GM20431 (cell line): ENCODE data around the gene CIDEC.
"Not testable (repeated sequence)": the region's sequence is repeated elsewhere in the genome, so short reads cannot be mapped to it uniquely, and the experiment has no call there.

Experiments used
- in situ Hi-C: fragments of 300-500 bp; cut with MseI, MboI; formaldehyde crosslinking; loops from one replicate; pipeline ENCODE4 v1.15.0; 2020; ENCODE audit warnings: low sequenced_read_pairs; ENCODE audit not compliant: unreplicated experiment

The CIDEC gene

DNA sequence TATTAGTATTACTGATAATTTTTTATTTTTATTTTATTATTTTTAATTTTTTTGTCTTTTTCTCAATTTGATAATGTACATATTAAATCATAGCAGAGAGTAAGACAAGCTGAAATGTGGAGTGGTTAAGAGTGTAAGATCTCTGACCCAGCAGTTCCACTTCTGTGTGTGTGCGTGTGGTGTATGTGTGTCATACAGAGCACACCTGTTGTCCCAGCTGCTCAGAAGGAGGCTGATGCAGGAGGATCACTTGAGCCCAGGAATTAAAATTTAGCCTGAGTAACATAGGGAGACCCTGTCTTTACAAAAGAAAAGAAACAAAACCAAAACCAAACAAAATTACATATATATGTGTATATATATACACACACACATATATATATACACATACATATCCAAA, 1.4 kb upstream of the CIDEC start:
- in situ Hi-C loops: no loop called here

DNA sequence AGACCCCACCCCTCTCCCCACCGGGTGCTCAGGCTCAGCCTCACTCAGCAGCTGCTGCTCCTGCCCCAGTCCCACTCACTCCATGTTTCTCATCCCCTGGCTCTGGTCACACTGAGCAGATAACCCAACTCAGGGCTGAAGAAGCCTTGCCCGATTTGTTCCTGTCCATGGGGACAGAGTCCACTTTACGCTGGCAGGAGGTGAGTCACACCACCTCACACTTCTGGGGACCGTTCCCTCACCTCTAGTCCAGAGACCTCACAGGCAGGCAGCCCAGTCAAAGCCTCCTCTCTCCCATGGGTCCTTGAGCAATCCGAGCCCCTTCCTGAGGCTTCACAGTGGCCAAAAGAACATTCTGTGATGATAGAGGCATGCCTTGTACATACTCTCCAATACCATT, 1.4 kb downstream of the CIDEC start:
- in situ Hi-C loops: no loop called here

DNA sequence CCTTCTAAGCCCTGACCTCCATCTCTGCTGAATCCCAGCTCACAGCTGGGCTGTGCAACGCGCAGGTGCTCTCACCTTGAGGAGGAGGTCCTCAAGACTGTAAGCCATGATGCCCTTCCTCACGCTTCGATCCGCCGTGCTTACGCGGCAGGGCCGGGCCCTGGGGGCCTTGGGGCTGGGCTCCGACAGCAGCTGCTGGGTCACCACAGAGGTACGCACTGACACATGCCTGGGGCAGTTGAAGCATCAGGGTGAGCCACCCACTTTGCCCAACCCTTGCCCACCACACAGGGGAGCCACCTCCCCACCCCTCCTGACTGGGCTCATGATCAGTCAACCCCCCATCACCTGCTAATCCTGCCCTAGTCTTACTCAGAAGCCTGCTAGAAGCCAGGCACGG, 3.1 kb downstream of the CIDEC start:
- in situ Hi-C loops: no loop called here

DNA sequence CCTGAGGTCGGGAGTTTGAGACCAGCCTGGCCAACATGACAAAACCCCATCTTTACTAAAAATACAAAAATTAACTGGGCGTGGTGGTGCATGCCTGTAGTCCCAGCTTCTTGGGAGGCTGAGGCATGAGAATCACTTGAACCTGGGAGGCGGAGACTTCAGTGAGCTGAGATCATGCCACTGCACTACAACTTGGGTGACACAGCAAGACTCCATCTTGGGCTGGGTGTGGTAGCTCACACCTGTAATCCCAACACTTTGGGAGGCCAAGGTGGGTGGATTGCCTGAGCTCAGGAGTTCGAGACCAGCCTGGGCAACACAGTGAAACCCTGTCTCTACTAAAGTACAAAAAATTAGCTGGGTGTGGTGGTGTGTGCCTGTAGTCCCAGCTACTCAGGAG, 3.8 kb downstream of the CIDEC start:
- in situ Hi-C loops: not testable (repeated sequence)

DNA sequence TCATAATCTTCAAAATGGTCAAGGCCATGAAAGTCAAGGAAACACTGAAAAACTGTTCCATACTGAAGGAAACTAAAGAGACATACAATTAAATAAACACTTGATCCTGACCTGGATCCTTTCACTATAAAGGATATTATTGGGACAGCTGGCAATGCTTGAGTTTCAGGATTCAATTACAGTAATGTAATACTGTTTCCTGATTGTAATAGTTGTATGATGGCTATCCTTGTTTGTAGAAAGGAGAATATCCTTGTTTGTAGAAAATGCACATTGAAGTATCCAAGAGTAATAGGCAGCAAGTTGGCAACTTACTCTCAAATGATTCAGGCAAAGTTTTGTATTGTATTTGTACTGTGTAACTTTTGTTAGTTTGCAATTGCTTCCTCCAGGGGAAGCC, 4.6 kb downstream of the CIDEC start:
- in situ Hi-C loops: no loop called here

DNA sequence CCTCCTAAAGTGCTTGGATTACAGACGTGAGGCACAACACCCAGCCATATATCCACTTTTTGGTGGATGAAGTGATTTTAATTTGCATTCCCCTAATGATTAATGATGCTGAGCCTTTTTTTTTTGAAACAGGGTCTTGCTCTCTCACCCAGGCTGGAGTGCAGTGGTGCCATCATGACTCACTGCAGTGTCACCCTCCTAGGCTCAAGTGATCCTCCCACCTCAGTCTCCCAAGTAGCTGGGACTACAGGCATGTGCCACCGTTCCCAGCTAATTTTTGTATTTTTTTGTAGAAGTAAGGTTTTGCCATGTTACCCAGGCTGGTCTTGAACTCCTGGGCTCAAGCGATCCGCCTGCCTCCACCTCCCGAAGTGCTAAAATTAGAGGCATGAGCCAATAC, 8.0 kb downstream of the CIDEC start:
- in situ Hi-C loops: not testable (repeated sequence)

DNA sequence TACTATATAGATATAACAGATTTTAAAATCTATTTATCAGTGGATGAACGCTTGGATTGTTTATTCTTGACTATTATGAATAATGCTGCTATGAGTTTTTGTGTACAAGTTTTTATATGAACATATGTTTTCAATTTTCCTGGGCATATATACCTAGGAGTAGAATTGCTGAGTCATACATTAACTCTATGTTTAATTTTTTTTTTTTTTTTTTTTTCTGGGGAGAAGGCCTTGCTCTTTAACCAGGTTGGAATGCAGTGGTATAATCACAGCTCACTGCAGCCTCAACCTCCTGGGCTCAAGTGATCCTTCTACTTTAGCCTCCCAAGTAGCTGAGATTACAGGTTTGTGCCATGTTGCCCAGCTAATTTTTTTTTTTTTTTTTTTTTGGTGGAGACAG, 9.1 kb downstream of the CIDEC start:
- in situ Hi-C loops: no loop called here

DNA sequence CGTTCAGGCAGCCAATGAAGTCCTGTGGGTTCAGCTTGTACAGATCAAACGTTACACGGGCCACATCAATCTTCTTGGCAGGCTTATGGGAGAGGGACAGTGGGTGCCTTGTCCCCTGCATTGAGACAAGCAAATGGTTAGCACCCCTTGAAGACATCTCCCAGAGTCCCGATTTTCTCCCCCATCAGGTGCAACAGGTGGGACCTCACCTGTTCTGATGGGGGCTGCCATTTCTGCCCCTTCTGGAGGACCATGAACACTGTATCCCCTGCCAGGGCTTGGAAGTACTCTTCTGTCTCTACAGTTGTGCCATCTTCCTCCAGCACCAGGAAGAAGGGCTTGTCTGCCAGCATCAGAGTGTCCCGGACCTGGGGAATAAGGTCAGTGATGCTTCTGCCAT, 10.1 kb downstream of the CIDEC start:
- in situ Hi-C loops: no loop called here

DNA sequence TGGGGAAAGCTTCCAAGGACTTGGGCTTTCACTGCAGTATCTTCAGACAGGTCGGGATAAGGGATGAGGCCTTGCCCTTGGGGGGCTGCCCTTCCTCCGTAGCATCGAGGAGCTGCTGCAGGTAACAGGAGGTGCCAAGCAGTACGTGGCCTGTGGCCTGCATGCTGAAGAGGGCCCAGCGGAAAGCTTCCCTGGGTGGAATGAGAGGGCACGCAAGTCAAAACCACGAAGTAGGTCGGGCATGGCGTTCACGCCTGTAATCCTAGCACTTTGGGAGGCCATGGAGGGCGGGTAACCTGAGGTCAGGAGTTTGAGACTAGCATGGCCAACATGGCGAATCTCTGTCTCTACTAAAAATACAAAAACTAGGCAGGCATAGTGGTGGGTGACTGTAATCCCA, 12.9 kb downstream of the CIDEC start:
- in situ Hi-C loops: no loop called here

DNA sequence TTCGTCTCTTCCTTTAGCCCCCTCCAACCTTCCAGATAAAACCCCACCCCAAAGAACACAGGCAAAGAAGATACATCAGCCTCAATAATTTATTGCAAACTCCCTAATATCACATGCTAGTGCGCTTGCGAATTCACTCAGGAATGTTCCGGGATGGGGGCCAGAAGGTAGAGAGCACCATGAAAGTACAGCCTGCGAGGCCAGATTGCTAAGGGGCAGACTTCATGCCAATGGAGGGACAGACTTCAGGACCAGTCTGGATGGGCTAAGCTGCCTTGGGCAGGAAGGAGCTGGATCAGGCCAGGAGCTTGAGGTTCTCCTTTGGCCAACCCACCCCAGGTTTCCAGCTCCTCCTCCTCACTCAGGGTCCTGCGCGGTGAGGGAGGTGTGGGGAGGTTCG, 13.4 kb downstream of the CIDEC start:
- in situ Hi-C loops: no loop called here

DNA sequence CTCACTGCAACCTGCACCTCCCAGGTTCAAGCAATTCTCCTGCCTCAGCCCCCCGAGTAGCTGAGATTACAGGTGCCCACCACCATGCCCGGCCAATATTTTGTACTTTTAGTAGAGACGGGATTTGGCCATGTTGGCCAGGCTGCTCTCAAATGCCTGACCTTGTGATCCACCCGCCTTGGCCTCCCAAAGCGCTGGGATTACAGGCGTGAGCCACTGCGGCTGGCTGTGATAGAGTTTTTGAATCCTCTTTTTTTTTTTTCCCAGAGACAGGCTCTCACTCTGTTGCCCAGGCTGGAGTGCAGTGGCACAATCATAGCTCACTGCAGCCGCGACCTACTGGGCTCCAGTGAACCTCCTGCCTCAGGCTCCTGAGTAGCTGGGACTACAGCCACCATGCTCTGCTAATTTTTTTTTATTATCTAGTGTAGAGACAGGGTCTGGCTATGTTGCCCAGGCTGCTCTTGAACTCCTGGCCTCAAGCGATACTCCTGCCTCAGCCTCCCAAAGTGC, 14.9 kb downstream of the CIDEC start:
- in situ Hi-C loops: not testable (repeated sequence)

DNA sequence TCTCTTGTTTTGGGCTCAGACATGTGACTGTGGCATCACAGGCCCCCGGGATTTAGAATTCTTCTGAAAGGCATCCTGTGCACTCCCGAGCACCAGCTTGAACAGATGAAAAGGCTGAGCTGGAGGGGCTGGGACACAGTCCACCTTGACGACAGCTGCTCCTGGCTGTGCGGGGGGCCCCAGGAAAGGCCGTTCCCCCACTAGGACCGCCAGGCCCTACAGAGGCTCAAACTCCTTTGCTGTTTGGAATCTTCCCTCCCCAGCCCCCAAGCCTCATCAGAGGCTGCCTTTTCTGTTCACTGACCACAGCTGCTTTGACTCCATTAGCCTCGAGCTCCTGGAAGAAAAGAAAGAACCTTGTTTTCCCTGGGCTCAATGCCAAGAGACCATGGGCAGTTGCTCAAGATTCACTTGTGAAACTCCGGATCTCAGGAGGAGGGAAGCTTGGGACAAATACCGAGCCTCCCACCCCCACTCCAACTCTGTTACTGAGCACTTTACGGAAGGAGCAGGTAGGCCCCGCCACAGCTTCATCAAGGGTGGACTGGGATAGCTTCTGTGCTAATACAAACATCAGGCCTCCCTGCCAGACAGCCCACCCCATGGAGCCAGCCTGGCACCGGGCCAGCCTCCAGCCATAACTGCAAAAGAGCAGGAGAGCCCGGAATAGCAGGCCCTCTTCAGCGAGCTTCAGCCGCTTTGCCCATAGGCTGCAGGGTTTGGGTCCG, 15.7 kb downstream of the CIDEC start:
- in situ Hi-C loops: no loop called here

DNA sequence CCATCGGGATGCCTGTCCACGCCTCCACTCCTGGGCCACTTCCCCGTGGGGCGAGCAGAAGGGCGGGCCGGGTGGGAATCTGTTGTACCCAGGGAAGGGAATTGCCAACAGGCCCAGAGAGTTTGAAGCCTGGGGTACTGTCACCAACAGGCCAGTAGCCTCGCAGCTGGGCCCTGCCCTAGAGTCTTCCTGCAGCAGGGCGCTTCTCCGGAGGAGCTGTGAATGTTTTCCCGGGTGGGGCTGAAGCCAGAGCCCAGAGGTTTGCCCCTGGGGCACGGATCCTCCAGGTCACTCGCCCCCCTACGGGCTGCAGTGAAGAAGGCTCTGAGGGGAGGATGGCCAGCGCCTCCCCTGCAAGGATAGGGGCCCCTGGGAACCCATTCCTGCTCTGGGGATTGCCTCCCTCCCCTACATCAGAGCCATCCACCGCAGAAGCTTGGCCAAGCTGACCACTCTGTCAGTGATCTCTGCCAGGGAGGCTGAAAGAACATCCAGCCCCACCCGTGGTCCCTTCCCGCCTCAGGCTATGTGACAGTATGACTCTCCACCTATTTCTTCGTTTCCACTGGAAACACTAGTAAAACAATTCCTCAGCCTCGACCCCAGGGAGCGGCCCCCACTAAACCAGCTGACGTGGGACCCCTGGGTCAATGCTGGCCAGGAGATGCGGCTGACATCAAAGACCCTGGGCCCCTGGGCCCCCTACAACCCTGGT, 16.8 kb downstream of the CIDEC start:
- in situ Hi-C loops: no loop called here

DNA sequence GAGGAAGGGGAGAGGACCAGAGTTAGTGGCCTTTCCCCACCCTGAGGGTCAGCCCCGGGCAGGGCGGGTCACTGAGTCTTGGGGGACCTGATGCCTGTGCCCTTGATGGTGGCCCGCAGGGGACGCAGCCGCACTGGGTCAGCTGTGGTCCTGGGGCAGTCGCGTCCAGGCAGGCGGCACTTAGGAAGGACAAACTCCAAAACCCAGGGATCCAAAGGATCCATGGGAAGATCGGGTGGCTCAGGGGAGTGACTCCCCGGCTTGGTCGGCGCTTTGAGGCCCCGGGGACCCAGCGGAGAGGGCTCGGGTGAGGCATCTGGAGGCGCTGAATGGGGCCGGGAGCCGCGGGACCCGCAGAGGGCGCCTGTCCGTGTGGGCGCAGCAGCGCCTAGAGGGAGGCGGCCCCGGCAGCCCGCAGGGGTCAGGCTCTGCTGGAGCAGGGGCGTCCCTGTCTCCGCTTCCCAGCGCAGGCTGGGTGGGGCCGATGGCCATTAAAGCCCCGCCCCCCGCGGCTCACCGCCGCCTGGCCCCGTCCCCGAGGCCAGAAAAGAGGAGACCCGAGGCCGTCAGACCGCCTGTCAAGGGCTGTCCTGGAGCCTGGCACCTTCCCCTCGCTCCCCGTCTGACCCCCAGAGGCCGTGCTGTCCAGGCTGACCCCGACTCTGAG, 17.5 kb downstream of the CIDEC start:
- in situ Hi-C loops: no loop called here

DNA sequence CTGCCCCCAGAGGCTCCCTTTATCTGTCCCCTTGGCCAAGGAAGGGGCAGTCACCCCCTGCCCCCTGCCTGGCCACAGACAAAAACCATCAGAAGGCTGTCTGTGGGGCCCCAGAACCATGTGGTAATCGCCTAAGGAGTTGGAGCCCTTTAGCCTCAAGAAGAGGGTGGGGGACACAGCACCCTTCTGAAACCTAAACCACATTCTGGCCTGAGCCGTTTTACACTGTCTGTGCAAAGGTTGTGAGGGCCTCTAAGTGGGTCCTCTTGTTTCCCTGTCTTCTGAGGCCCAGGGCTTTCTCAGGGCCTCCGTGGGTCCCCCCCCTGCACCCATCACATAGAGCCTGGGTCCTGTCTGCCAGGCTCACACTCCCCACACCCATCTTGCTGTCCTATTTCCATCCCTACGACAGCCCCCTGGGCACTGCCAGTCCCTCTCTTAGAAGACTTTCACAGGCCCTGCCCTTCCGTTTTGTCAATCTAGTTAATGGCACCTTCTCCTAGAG, 18.4 kb downstream of the CIDEC start:
- in situ Hi-C loops: no loop called here

DNA sequence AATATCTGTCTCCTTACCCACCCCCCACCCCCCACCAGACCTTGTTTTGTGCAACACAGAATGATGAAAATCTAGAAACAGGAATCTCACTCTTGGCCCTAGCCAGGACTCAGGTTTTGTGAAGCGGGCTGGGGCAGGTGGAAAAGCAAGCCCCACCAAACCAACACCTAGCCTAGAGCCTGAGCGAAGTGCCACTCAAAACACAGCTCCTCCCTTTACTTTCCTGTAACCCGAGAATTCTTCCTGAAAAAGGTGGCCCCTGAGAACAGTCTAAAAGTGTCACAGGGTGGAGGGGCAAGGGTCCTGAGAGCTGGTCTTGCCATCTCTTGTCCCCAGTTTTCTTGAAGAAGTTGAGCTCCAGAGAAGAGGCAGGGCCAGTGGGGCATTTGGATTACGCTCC, 18.9 kb downstream of the CIDEC start:
- in situ Hi-C loops: no loop called here

DNA sequence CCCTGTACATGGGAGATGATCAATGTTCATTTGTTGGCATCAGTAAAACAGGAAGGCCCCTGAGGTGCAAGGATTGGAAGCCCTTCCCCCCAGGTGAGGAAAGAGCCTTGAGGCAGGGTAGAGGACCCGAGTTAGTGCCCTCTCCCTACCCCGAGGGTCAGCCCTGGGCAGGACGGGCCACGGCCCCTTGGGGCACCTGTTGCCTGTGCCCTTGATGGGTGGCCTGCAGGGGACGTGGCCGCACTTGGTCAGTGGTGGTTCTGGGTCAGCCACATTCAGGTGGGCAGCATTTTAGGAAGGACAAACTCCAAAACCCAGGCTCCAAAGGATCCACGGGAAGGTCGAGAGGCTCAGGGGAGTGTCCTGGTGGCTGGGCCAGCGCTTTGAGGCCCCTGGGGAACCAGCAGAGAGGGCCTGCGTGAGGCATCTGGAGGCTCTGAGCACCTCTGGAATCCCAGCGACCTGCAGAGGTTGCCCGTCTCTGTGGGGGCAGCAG, 20.5 kb downstream of the CIDEC start:
- in situ Hi-C loops: no loop called here

DNA sequence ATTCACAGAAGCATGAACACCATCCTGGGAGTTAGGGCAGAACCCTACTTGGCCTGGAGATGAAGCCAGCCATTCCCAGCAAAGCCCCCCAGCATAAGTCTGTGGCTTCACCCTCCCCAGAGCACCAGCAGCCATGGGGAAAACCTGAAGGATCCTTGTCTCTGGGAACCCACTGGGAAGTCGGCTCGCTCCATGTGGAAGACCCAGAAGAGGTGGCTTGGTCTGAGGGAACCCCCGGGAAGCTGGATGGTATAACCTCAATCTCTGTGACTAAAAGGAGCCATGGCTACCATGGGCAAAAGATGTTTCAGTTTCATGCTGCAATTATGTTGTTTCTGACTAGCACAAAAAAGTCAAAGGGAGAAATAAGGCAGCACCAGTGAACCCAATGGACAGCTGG, 24.5 kb downstream of the CIDEC start:
- in situ Hi-C loops: no loop called here

DNA sequence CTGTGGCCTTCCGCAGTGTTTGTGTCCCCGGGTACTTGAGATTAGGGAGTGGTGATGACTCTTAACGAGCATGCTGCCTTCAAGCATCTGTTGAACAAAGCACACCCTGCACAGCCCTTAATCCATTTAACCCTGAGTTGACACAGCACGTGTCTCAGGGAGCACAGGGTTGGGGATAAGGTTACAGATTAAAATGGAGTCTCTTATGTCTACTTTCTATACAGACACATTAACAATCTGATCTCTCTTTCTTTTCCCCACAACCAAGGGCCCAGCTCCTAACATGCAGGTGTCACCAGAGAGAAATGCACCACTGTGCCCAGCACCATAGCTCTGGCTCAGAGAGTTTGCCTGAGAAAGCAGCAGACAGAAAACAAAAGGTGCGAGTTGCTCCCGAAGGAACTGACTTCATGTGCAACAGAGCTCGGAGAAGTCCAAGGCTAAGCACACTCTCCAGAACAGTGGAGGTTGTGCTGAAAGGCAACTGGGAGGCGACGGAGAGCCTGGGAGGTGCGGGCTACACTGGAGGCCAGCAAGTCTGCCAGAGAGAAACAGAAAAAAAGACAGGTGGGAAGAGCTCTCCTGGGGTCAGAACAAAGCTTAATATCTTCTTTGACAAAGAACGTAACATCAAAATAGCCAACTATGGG, 25.6 kb downstream of the CIDEC start:
- in situ Hi-C loops: not testable (repeated sequence)

DNA sequence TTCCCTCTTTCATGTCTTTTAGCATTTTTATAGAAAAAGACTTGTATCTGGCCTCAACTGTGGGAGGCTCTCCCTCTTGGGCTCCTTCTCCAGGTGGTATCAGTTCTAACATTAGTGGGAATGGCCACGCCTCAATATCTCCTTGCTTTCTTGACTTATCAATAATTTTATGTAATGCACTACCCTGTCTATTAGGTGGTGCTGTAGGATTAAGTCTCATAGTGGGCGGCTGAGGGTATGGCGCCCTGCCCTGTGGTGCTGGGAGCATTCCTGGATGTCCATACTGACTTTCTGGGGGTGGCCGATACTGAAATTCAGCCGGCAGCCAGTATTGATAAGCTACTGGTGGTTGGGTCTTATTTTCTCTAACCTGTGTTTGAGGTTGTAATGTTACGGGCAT, 27.5 kb downstream of the CIDEC start:
- in situ Hi-C loops: no loop called here
